Skeletal muscle tissue (tissue), 4 donors: ENCODE data around the gene CRYL1. TPM values are rescaled to one million over a fixed set of nuclear protein-coding genes. Genes with fewer than 3 reads are reported as not detected.

Experiments
- H3K27ac ChIP-seq: one replicate; pipeline ENCODE4 v1.7.0; 2013; ENCODE audit warnings: mild to moderate bottlenecking, low read depth, low read length, inconsistent platforms
- H3K27me3 ChIP-seq, 3 donors: one replicate each; pipeline ENCODE4 v1.7.0; 2013; ENCODE audit warnings: low read length in 3 of 3; ENCODE audit not compliant: control insufficient read depth in 3 of 3, insufficient read depth in 3 of 3
- H3K36me3 ChIP-seq, 3 donors: one replicate each; pipeline ENCODE4 v1.7.0; 2013; ENCODE audit warnings: low read length in 3 of 3; ENCODE audit not compliant: control insufficient read depth in 3 of 3, insufficient read depth in 3 of 3
- H3K4me1 ChIP-seq, 3 donors: one replicate each; pipeline ENCODE4 v1.7.0; 2013; ENCODE audit warnings: low read length in 3 of 3, mild to moderate bottlenecking in 3 of 3; ENCODE audit not compliant: control insufficient read depth in 3 of 3, insufficient read depth in 3 of 3
- H3K4me3 ChIP-seq, 3 donors: one replicate each; pipeline ENCODE4 v1.7.0; 2013; ENCODE audit warnings: low read length in 3 of 3
- H3K9ac ChIP-seq, 3 donors: one replicate each; pipeline ENCODE4 v1.7.0; 2013; ENCODE audit warnings: low read length in 3 of 3, mild to moderate bottlenecking in 3 of 3, moderate library complexity in 2 of 3, low read depth in 1 of 3
- H3K9me3 ChIP-seq, 3 donors: one replicate each; pipeline ENCODE4 v1.7.0; 2013; ENCODE audit warnings: low read length in 3 of 3; ENCODE audit not compliant: control insufficient read depth in 3 of 3
- total RNA-seq: library from RNA; depleted of rRNA; stranded (reverse); fragments of >200 nt; gene quantifications from one replicate; pipeline ENCODE4 v1.2.3, GENCODE V29; 2014
- donor health status: Osteomylitis.

Gene CRYL1
- total RNA-seq, 1 donor from 2014 or later, result 29.2 TPM

- peaks cover 2 to 12% (median 3%) of the 10 kb centered on the region in 3 donors for H3K4me1 ChIP-seq
- peaks cover 4 to 10% (median 6%) of the 10 kb centered on the region in 3 donors for H3K36me3 ChIP-seq
- H3K9me3 ChIP-seq, result no peaks in the 10 kb centered on the region
- no peak overlapping the region for H3K4me3 ChIP-seq
- no peak overlapping the region for H3K9ac ChIP-seq
- no peaks in the 10 kb centered on the region for H3K27me3 ChIP-seq
- no peak overlapping the region for H3K27ac ChIP-seq
Measured at GRCh38 chr13:20430296-20430695, 95.4 kb downstream of the CRYL1 start.

- Histone ChIP-seq H3K9me3 (no peaks in the 10 kb centered on the region), H3K9ac (no peak overlapping the region), H3K4me3 (no peak overlapping the region), H3K27me3 (no peaks in the 10 kb centered on the region), H3K27ac (no peak overlapping the region), H3K4me1 (peaks cover 2 to 12% (median 3%) of the 10 kb centered on the region in 3 donors), H3K36me3 (peaks cover 7 to 15% (median 11%) of the 10 kb centered on the region in 3 donors)
Measured at GRCh38 chr13:20429682-20430081, 96.0 kb downstream of the CRYL1 start.

GRCh38 chr13:20428666-20429644, 96.7 kb downstream of the CRYL1 start:
- Histone ChIP-seq H3K9ac (no peak overlapping the region), H3K4me1 (peaks cover 2 to 12% (median 3%) of the 10 kb centered on the region in 3 donors), H3K9me3 (no peaks in the 10 kb centered on the region), H3K36me3 (peaks cover 7 to 17% (median 11%) of the 10 kb centered on the region in 3 donors), H3K27me3 (no peaks in the 10 kb centered on the region), H3K27ac (no peak overlapping the region), H3K4me3 (no peak overlapping the region)

GRCh38 chr13:20426766-20427448, 98.8 kb downstream of the CRYL1 start:
- Histone ChIP-seq H3K4me3 (no peak overlapping the region), H3K4me1 (peaks cover 2 to 7% (median 2%) of the 10 kb centered on the region in 3 donors), H3K36me3 (peaks cover 7 to 17% (median 11%) of the 10 kb centered on the region in 3 donors), H3K27ac (no peak overlapping the region), H3K9me3 (no peaks in the 10 kb centered on the region), H3K9ac (no peak overlapping the region), H3K27me3 (no peaks in the 10 kb centered on the region)

GRCh38 chr13:20425819-20426219, 99.8 kb downstream of the CRYL1 start:
- H3K36me3 ChIP-seq, result peaks cover 5 to 12% (median 5%) of the 10 kb centered on the region in 3 donors
- H3K27ac ChIP-seq, result no peak overlapping the region
- no peaks in the 10 kb centered on the region for H3K27me3 ChIP-seq
- no peak overlapping the region for H3K9ac ChIP-seq
- H3K4me3 ChIP-seq, result no peak overlapping the region
- H3K9me3 ChIP-seq, result no peaks in the 10 kb centered on the region
- H3K4me1 ChIP-seq, result peaks cover 0 to 3% (median 2%) of the 10 kb centered on the region in 3 donors

- H3K4me3 ChIP-seq, result no peak overlapping the region
- no peaks in the 10 kb centered on the region for H3K27me3 ChIP-seq
- H3K9me3 ChIP-seq, result no peaks in the 10 kb centered on the region
- H3K36me3 ChIP-seq, result peaks cover 3 to 12% (median 5%) of the 10 kb centered on the region in 3 donors
- no peak overlapping the region for H3K27ac ChIP-seq
- H3K4me1 ChIP-seq, result peaks cover 2 to 3% (median 3%) of the 10 kb centered on the region in 3 donors
- no peak overlapping the region for H3K9ac ChIP-seq
Measured at GRCh38 chr13:20424949-20425348, 100.7 kb downstream of the CRYL1 start.

- Histone ChIP-seq H3K9me3 (no peaks in the 10 kb centered on the region), H3K4me3 (no peak overlapping the region), H3K27me3 (no peaks in the 10 kb centered on the region), H3K4me1 (peaks cover 2 to 3% (median 3%) of the 10 kb centered on the region in 3 donors), H3K9ac (no peak overlapping the region), H3K27ac (no peak overlapping the region), H3K36me3 (peaks cover 3 to 9% (median 5%) of the 10 kb centered on the region in 3 donors)
Measured at GRCh38 chr13:20424559-20424852, 101.2 kb downstream of the CRYL1 start.

GRCh38 chr13:20422362-20422761, 103.3 kb downstream of the CRYL1 start:
- Histone ChIP-seq H3K9ac (no peak overlapping the region), H3K9me3 (no peaks in the 10 kb centered on the region), H3K4me1 (peaks cover 2 to 3% (median 3%) of the 10 kb centered on the region in 3 donors), H3K27ac (no peak overlapping the region), H3K27me3 (no peaks in the 10 kb centered on the region), H3K4me3 (no peak overlapping the region), H3K36me3 (peaks cover 5 to 8% (median 5%) of the 10 kb centered on the region in 3 donors)

- Histone ChIP-seq H3K9ac (no peak overlapping the region), H3K4me3 (no peak overlapping the region), H3K36me3 (peaks cover 5 to 8% (median 5%) of the 10 kb centered on the region in 3 donors), H3K9me3 (no peaks in the 10 kb centered on the region), H3K27me3 (no peaks in the 10 kb centered on the region), H3K27ac (no peak overlapping the region), H3K4me1 (peaks cover 0 to 3% (median 0%) of the 10 kb centered on the region in 3 donors)
Measured at GRCh38 chr13:20420938-20421337, 104.7 kb downstream of the CRYL1 start.

GRCh38 chr13:20418953-20419352, 106.7 kb downstream of the CRYL1 start:
- Histone ChIP-seq H3K4me3 (no peak overlapping the region), H3K36me3 (peaks cover 0 to 2% (median 0%) of the 10 kb centered on the region in 3 donors), H3K4me1 (peaks cover 0 to 3% (median 0%) of the 10 kb centered on the region in 3 donors), H3K9me3 (no peaks in the 10 kb centered on the region), H3K9ac (no peak overlapping the region), H3K27ac (no peak overlapping the region), H3K27me3 (no peaks in the 10 kb centered on the region)
